Epidermal melanocyte (primary cell): ENCODE results near the gene COL27A1.

Source experiments
- DNase-seq: peaks from one replicate; pipeline ENCODE4 v3.0.0; 2011; ENCODE audit warnings: low spot score; ENCODE audit not compliant: insufficient read length

Gene COL27A1

DNA sequence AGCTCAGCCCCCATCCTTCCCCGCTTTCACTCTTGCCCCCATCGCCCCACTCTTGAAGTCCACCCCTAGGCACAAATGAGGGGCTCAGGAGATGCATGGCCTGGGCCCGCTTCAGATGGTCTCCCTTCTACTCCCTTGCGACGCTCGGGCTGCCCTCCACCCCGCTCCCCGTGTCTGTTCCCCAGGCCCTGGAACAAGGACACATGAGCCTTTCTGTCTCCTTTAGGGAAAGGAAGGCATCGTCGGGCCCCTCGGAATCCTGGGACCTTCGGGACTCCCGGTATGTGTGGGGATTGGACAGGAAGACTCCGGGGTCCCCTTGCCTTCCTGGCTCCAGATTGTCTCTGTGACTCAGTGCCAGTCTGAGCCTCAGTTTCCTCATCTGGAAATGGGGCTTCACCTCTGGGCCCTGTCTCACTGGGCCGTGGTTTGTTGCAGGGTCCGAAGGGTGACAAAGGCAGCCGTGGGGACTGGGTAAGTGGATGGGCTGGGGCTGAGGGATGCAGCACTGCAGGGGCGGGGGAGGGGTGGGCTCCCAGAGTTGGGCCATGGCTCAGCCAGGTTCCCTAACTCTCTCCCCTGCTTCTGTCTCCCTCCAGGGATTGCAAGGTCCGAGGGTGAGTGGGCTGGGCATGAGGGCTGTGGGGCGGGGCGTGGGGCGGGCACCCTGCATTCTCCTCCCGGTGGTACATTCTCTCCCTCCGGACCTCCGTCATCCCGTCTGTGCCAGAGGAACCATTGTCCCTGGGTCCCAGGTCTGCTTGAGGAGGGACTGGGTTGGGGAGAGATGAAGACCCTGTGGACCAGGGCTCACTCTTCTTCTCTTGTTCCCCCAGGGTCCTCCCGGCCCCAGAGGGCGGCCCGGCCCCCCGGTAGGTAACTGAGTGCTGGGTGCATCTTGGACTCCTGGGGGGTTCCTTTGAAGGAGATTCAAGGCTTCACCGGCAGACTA, 145.8 kb downstream of the COL27A1 start:
- DNase-seq, result no peak

DNA sequence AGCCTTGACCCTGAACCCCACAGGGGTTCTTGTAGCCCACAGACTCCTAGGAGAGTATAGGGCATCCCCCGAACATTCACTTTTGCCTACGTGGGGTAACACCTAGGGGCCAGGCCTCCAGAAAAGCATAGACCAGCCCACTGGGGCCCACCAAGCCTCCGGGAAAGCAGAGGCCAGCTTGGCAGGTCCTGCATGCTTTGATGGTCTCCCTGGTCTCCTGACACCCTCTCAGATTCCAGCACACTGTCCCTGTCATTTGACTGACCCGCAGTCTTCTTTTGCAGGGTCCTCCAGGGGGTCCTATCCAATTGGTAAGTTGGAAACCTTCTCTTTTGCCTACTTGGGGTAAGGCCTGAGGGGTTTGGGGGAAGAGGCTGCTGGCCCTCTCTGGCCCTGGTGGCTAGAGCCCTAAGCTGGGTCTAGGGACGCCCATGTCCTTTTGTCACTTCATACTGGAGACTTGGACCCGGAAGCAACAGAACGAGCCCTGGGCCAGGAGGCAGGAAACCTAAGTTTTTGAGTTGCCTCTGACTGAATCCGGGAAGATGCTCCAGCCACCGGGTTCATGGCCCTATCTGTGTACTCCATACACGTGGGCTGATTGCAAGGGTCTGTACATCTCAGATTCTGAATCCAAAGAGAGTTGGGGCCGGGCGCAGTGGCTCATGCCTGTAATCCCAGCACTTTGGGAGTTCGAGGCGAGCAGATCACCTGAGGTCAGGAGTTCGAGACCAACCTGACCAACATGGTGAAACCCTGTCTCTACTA, 146.6 kb downstream of the COL27A1 start:
- DNase-seq, result no peak

- no peak for DNase-seq
Observed at GRCh38 chr9:114302727-114303126, 147.4 kb downstream of the COL27A1 start.

- DNase-seq, result no peak
Observed at GRCh38 chr9:114303571-114303970, 148.2 kb downstream of the COL27A1 start.

DNA sequence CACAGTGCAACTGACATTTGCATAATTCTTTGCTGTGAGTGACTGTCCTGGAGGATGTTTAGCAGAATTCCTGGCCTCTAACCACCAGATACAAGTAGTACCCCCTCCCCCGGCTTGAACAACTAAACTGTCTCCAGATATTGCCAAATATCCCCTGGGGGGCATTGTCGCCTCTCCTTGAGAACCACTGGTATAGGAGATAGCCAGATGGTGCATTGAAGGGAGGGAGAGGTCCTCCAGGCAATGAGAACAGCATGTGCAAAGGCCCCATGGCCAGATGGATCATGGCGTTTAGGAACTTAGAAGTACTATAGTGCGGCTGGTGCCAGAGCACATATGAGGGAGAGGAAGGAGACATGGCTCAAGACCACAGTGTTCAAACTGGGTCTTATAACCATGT, 148.6 kb downstream of the COL27A1 start:
- no peak for DNase-seq

DNA sequence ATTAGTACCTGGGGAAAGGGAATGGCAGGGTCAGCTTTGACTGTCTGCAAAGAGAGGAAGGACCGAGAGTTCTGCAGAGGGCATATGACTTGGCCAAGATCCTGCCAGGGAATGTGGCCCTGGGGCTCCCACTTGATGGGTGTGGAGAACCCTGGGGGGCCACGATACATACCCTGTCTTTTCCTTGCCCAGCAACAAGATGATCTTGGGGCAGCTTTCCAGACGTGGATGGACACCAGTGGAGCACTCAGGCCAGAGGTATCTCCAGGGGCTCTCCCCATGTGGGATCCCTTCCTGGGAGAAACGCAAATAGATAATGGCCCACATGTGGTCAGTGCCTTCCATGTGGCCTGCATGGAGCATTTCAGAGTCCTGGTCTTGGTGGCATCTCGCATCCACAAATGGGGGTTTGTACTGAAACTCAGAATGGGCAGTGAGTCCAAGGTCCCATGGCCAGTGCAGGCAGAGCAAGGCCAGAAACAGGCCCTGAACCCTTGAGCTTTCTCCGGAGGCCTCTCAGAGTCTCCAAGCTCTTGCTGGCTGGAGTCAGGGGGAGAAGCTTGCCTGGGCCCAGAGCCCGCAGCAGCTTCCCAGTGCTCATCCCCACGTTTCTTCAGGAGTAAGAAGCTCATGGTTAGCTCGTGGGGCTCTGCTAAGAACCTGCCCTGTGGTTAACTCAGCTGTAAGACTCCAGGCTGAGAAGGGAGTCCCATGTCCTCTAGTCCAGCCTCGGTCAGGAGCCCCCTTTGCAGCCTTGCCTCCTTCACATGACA, 149.3 kb downstream of the COL27A1 start:
- DNase-seq, result no peak

DNA sequence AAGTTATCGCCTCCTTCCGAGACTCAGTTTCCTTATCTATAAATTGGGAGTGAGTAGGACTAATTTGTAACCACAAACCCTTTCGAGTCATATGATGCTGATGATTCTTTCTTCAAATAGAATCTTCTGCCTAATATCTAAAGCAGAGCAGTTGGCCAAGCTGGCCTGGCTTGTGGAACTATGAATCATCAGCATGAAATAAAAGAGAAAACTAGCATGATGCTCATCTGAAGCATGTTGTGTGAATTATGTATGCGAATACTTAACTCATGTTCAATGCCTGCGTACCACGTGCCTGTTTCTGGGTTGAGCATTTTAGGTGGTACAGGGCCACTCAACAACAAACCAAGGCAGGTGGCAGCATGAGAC, 152.5 kb downstream of the COL27A1 start:
- no peak for DNase-seq

- no peak for DNase-seq
Observed at GRCh38 chr9:114308361-114308950, 153.1 kb downstream of the COL27A1 start.

DNA sequence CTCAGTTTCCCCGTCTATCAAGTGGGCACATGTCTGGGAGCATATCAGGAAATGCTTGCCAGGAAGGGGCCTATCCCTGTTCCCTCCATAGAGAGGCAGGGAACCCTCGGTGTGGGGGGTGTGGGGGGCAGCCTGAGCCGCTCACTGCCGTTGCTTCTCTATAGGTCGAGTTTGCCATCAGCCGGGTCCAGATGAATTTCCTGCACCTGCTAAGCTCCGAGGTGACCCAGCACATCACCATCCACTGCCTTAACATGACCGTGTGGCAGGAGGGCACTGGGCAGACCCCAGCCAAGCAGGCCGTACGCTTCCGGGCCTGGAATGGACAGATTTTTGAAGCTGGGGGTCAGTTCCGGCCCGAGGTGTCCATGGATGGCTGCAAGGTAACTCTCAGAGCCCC, 153.8 kb downstream of the COL27A1 start:
- no peak for DNase-seq

DNA sequence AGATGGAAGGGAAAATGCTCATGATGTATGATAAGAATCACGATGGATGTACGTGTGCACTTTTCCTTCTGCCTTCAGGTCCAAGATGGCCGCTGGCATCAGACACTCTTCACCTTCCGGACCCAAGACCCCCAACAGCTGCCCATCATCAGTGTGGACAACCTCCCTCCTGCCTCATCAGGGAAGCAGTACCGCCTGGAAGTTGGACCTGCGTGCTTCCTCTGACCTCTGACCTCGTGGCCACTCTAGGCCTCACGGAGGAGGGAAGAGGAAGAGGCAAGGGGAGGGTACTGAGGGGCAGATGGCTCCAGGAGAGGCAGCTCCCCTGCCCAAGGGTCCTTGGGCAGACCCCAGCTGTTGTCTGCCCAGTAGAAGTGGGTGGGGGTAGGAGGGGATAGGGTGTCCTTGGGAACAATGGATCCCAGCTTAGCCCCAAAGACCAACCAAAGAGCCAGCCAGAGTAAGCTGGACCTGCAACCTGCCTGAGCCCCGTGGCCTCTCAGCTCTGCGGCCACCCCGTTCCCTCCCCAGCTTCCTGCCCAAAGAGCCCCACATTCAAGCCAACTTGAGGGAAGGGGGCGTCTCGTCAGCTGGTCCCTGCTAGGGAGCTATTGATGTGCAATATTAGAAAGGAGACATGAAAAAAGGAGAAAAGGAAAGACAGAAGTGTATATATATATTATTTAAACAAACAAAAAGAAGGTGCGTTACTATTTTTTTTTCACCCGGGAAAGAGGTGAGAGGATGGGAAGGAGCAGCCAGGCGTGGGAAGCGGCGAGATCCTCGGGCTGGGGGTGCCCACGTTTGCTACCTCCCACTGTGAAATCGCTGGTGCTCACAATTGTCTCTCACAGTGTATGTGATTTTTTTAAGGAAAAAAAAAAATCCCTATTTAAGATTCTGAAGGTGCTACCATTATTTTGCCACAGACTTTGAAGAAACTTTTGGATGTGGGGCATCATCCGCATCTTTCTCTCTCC, 155.4 kb downstream of the COL27A1 start:
- DNase-seq, result no peak

DNA sequence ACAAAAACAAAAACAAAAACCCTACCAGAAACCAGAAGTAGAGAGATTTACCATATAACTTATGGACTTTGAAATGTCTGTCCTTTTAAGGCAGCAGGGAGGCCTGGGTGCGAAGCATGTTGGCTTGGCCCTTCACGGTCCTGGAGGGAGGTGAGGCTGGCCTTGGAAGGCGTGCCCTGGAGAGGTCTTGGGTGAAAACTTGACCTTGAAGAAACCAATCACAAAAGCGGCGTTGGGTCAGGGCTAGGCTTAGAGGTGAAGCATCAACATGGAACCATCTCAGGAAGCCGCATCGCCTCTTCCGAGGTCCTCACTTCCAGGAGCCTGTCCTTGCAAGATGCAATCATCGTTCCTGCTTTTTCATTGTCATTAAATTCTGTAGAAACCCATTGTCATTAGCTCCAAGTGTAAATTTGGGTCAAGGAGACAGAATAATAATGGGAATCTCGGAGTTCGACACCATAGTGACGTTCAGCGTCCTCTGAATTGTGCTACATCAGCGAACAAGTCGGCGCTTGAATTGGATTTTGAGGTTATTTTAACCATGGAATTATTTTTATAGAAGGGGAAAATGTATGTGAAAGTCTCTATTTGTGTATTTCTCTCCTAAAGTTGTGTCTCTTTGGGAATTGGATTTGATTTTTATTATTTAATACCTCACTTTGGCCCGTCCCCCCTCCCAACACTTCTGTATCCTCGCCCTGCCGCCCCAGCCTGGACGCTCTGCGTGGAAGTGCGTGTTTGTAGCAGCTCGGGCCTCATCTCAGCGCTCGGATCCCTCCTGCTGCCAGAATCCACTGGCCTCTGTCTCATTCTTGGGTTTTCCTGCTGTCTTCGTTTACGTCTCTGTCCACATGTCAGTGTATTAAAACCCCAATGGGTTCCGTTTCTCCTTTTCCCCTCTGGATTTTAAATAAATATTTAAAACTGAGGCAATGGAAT, 156.5 kb downstream of the COL27A1 start:
- DNase-seq, result no peak

DNA sequence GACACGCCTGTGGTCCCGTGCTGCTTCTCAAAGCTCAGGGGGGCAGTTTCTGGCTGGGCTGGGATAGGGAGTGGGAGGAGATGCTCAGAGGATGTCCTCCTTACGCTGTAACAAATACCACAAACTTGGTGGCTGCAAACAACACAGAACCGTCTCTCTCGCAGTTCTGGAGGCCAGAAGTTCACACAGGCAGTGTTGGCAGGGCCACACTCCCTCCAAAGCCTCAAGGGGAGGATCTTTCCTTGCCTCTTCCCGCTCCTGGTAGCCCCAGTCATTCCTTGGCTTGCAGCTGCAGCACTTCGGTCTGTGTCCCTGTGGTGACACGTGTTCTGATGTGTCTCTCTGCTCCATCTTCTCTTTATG, 157.2 kb downstream of the COL27A1 start:
- no peak for DNase-seq

GRCh38 chr9:114313186-114313585, 157.8 kb downstream of the COL27A1 start:
- no peak for DNase-seq

GRCh38 chr9:114314256-114314867, 159.0 kb downstream of the COL27A1 start:
- DNase-seq, result no peak

DNA sequence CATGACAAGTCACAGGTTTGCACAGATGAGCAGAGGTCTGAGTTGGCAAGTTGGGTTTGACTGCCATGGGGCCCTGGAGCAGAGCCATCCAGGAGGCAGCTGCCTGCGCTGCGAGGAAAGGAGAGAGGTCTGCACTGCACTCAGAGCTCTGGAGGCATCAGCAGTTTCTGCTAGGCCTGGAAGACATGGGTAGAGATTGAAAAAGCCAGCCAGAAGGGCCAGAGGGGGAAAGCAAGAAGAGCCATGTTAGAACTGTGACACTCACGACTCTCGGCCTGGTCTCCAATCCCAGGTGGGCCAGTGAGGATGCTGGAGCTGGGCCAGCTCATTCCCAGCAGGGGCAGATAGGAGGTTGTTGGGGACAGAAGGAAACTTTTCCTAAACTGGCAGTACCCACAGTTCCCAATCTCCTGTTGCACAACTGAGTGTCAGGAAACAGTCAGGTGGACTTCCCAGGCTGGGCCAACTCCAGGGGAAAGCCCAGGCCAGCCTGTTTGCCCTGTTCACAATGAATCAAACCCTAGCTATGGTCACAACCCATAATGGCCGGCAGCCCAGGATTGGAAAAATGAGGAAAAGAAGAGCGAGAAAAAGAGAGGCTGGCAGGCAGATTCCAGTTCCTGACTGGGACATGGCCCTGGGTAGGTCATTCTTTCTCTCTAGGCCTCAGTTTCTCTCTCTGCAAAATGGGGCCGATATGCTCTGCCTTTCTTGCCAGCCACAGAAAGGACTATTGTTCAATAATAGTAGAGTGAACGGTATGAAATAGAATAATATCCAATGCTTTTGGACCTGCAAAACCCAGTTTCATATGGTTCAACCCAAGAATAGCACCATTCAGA, 159.8 kb downstream of the COL27A1 start:
- DNase-seq, result no peak

GRCh38 chr9:114315723-114316363, 160.5 kb downstream of the COL27A1 start:
- DNase-seq, result no peak

DNA sequence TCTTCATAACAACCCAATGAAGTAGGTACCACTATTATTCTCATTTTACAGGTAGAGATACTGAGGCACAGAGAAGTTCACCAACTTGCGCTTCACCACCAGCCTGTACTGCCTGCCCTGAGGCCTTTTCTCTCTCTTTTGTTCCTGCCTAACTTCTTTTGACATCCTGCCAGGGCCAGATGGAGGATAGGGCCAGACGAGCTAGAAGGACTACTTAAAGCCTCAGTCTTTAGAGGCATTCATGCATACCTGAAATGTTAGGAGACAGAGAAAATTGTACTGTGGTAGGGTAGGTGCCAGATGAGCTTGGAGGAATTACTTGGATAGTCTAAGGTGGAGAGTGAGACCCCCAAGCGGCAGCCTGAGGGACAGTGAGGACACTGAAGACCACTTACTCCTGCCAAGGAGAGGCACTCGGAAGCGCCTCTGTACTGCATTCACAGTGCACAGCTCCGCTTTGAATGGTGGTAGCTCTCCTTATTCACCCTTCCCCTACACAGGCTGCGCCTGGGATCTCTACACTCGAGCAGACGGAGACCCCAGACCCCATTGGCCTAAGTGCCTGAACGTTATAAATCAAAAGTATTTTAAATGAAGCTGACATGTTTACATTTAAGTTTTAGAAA, 161.4 kb downstream of the COL27A1 start:
- DNase-seq, result no peak
